ENCODE results near the gene GMPPB.
"Not testable (repeated sequence)": the region's sequence is repeated elsewhere in the genome, so short reads cannot be mapped to it uniquely, and the experiment has no call there.

GMPPB gene

GRCh38 chr3:49714728-49715550 is 8.8 kb downstream of the GMPPB start:
- no peak for DNase-seq

GRCh38 chr3:49713336-49714105 is 10.2 kb downstream of the GMPPB start:
- no peak for DNase-seq

- DNase-seq: no peak
Observed at GRCh38 chr3:49712631-49713317, 11.0 kb downstream of the GMPPB start.

GRCh38 chr3:49712166-49712565 is 11.6 kb downstream of the GMPPB start:
- no peak for DNase-seq

- no peak for DNase-seq
Observed at GRCh38 chr3:49711489-49711888, 12.3 kb downstream of the GMPPB start.

- DNase-seq: no peak
Observed at GRCh38 chr3:49709852-49710251, 13.9 kb downstream of the GMPPB start.

GRCh38 chr3:49707113-49707480 is 16.7 kb downstream of the GMPPB start:
- DNase-seq: peak in 1 of 56 donors; percentile 6

GRCh38 chr3:49706456-49707112 is 17.2 kb downstream of the GMPPB start:
- DNase-seq: no peak

GRCh38 chr3:49705390-49705960 is 18.3 kb downstream of the GMPPB start:
- no peak for DNase-seq

- no peak for DNase-seq
Observed at GRCh38 chr3:49704629-49705028, 19.1 kb downstream of the GMPPB start.

GRCh38 chr3:49703956-49704355 is 19.8 kb downstream of the GMPPB start:
- DNase-seq: no peak

GRCh38 chr3:49703443-49703927 is 20.3 kb downstream of the GMPPB start:
- peak in 30 of 56 donors; percentile 4 to 67 (median 32) for DNase-seq

- no peak for DNase-seq
Observed at GRCh38 chr3:49702672-49703071, 21.1 kb downstream of the GMPPB start.

- no peak for DNase-seq
Observed at GRCh38 chr3:49701388-49702077, 22.2 kb downstream of the GMPPB start.

GRCh38 chr3:49700453-49701128 is 23.2 kb downstream of the GMPPB start:
- no peak for DNase-seq

GRCh38 chr3:49700014-49700413 is 23.7 kb downstream of the GMPPB start:
- no peak for DNase-seq

GRCh38 chr3:49699281-49699979 is 24.3 kb downstream of the GMPPB start:
- DNase-seq: no peak

GRCh38 chr3:49695350-49696015 is 28.3 kb downstream of the GMPPB start:
- DNase-seq: not testable (repeated sequence)
